HG02571 (cell line): ENCODE results near the gene DOP1A.

Source experiments
- ATAC-seq: cut with Tn5 transposase; IDR thresholded peaks from one replicate; pipeline ENCODE4 v1.9.1; 2021; ENCODE audit warnings: mild to moderate bottlenecking, moderate library complexity; ENCODE audit not compliant: unreplicated experiment

The DOP1A gene

GRCh38 chr6:83067448-83068439 is at the start of gene DOP1A:
Gene DOP1A, plus strand, starts transcription at chr6:83067671. Its CDS starts 29,307 bp downstream, at chr6:83096978.
- peak; percentile 80 for ATAC-seq

GRCh38 chr6:83019741-83020140 is 47.7 kb upstream of the DOP1A start:
- no peak for ATAC-seq

GRCh38 chr6:83031689-83032088 is 35.8 kb upstream of the DOP1A start:
- ATAC-seq = no peak

- no peak for ATAC-seq
Measured at GRCh38 chr6:83038246-83038645, 29.2 kb upstream of the DOP1A start.

- no peak for ATAC-seq
Measured at GRCh38 chr6:83042467-83043053, 24.9 kb upstream of the DOP1A start.

GRCh38 chr6:83044091-83044768 is 23.2 kb upstream of the DOP1A start:
- no peak for ATAC-seq

- no peak for ATAC-seq
Measured at GRCh38 chr6:83047065-83047754, 20.3 kb upstream of the DOP1A start.

GRCh38 chr6:83051377-83052172 is 15.9 kb upstream of the DOP1A start:
- no peak for ATAC-seq

- ATAC-seq = no peak
Measured at GRCh38 chr6:83053678-83054077, 13.8 kb upstream of the DOP1A start.

- ATAC-seq = no peak
Measured at GRCh38 chr6:83055366-83055964, 12.0 kb upstream of the DOP1A start.

- peak; percentile 87 for ATAC-seq
Measured at GRCh38 chr6:83057705-83058321, 9.7 kb upstream of the DOP1A start.

GRCh38 chr6:83061190-83061589 is 6.3 kb upstream of the DOP1A start:
- no peak for ATAC-seq

GRCh38 chr6:83062225-83062624 is 5.2 kb upstream of the DOP1A start:
- no peak for ATAC-seq

- ATAC-seq = peak; percentile 61
Measured at GRCh38 chr6:83065511-83066192, 1.8 kb upstream of the DOP1A start, which contains the start of gene UBE3D. Gene UBE3D, minus strand, starts transcription at chr6:83065841. Its CDS starts 123 bp downstream, at chr6:83065718.

- no peak for ATAC-seq
Measured at GRCh38 chr6:83068616-83069015, 1.1 kb downstream of the DOP1A start.

- no peak for ATAC-seq
Measured at GRCh38 chr6:83069633-83070032, 2.2 kb downstream of the DOP1A start.

- ATAC-seq = peak; percentile 44
Measured at GRCh38 chr6:83071023-83071422, 3.6 kb downstream of the DOP1A start.

- ATAC-seq = no peak
Measured at GRCh38 chr6:83071707-83072106, 4.2 kb downstream of the DOP1A start.

- ATAC-seq = no peak
Measured at GRCh38 chr6:83072726-83073125, 5.3 kb downstream of the DOP1A start.
